Retinal pigment epithelial cell (primary cell): Measurements from ENCODE around the gene MUC6.

ENCODE experiments used
- DNase-seq: peaks from one replicate; pipeline ENCODE4 v3.0.0-alpha.2; 2010; ENCODE audit warnings: low read depth
- H3K4me3 ChIP-seq: 2 replicates; pipeline ENCODE4 v1.5.1; 2011; ENCODE audit warnings: mild to moderate bottlenecking, low read length, control low read depth, moderate library complexity
- CTCF ChIP-seq: conservative IDR thresholded peaks from 2 replicates; pipeline ENCODE4 v1.5.1; 2011; ENCODE audit warnings: low read depth, low read length, control low read depth, inconsistent platforms

The MUC6 gene

GRCh38 chr11:1070594-1071462 lies 34.3 kb upstream of the MUC6 start:
- no peak for TF ChIP-seq CTCF
- DNase-seq, result no peak
- H3K4me3 ChIP-seq, result no peak overlapping the region

GRCh38 chr11:1069740-1070139 lies 33.2 kb upstream of the MUC6 start:
- H3K4me3 ChIP-seq, result no peak overlapping the region
- no peak for DNase-seq

GRCh38 chr11:1067812-1068496 lies 31.4 kb upstream of the MUC6 start:
- no peak for DNase-seq
- H3K4me3 ChIP-seq, result no peak overlapping the region
- TF ChIP-seq CTCF, result no peak

More at GRCh38 chr11:1069740-1070139, 33.2 kb upstream of the MUC6 start:
- no peak for TF ChIP-seq CTCF

GRCh38 chr11:1064167-1064566 lies 27.6 kb upstream of the MUC6 start:
- no peak overlapping the region for H3K4me3 ChIP-seq
- no peak for DNase-seq
- no peak for TF ChIP-seq CTCF

- no peak for DNase-seq
- no peak for TF ChIP-seq CTCF
- no peak overlapping the region for H3K4me3 ChIP-seq
These were observed 25.7 kb upstream of the MUC6 start for GRCh38 chr11:1062075-1062820.

- DNase-seq, result peak; percentile 70
- TF ChIP-seq CTCF, result no peak
- H3K4me3 ChIP-seq, result no peak overlapping the region
These were observed 24.5 kb upstream of the MUC6 start for GRCh38 chr11:1060852-1061616.
